ENCODE data around the gene PELI2. TPM values are rescaled to one million over a fixed set of nuclear protein-coding genes. Genes with fewer than 3 reads are reported as not detected.

Gene PELI2
- total and polyA plus RNA-seq, 11 donors: 0.80 to 5.2 (median 3.3) TPM

DNA sequence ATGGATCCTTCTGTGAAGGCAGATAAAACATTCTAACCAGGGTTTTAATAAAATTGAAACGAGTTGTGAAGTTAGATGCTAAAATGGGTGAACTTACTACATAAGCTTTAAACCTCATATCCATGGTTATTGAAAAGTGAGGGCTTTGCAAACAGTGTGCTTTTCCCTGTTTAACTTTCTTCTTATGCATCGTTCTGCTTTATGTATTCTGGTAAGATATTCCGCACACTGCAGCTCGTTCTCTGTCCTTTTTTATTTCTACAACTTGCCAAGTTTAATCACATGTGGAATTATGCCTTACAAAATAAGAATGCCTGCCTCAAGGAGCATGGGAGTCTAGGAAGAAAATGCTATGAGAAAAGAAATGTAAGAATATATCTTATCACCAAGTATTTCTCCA, 30.9 kb downstream of the PELI2 start:
- ATAC-seq (no peak), DNase-seq (no peak)
- no peaks in the 10 kb centered on the region for H3K36me3 ChIP-seq
- H3K27me3 ChIP-seq: no peaks in the 10 kb centered on the region
- no peaks in the 10 kb centered on the region for H3K9me3 ChIP-seq
- no peak overlapping the region for H3K4me3 ChIP-seq
- H3K4me1 ChIP-seq: peaks cover 0 to 24% (median 3%) of the 10 kb centered on the region in 12 donors
- intact Hi-C loops (cut with DNase I): no loop called here
- no peak overlapping the region for H3K27ac ChIP-seq
- TF ChIP-seq POLR2A (IDR thresholded peaks at IDR 0.05): no peak
- TF ChIP-seq, protein P1, sequence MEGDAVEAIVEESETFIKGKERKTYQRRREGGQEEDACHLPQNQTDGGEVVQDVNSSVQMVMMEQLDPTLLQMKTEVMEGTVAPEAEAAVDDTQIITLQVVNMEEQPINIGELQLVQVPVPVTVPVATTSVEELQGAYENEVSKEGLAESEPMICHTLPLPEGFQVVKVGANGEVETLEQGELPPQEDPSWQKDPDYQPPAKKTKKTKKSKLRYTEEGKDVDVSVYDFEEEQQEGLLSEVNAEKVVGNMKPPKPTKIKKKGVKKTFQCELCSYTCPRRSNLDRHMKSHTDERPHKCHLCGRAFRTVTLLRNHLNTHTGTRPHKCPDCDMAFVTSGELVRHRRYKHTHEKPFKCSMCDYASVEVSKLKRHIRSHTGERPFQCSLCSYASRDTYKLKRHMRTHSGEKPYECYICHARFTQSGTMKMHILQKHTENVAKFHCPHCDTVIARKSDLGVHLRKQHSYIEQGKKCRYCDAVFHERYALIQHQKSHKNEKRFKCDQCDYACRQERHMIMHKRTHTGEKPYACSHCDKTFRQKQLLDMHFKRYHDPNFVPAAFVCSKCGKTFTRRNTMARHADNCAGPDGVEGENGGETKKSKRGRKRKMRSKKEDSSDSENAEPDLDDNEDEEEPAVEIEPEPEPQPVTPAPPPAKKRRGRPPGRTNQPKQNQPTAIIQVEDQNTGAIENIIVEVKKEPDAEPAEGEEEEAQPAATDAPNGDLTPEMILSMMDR (IDR thresholded peaks at IDR 0.05): no peak
- WGBS, 4 donors: 70 to 75% (median 72%) methylated on average over 4 of the region's 4 CpGs

DNA sequence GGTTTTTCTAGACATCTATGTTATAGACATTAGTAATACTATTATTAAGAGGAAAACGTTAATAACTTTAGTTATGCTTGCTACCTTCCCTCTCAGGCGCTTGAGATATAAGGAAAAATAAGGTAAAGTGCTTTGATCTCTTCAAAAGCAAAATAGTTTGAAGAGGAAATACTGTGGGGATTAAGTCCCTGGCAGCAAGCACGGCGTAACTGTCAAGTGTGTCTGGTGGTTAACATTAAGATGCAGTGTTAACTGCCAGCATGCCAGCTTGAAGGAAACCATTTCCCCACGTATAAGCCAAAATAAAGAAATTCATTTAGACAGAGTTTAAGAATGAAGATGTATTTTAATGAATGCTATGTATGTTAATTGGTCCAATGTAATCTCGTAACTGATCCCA, 31.8 kb downstream of the PELI2 start:
- WGBS, 4 donors: 75 to 91% (median 85%) methylated on average over 6 of the region's 6 CpGs
- Histone ChIP-seq H3K4me3 (no peak overlapping the region), H3K9me3 (no peaks in the 10 kb centered on the region), H3K27me3 (no peaks in the 10 kb centered on the region), H3K27ac (no peak overlapping the region), H3K36me3 (no peaks in the 10 kb centered on the region), H3K4me1 (peaks cover 0 to 24% (median 3%) of the 10 kb centered on the region in 12 donors)
- no peak for DNase-seq
- intact Hi-C loops (cut with DNase I): no loop called here
- TF ChIP-seq, protein P1 (IDR thresholded peaks at IDR 0.05): no peak
- no peak for TF ChIP-seq POLR2A (IDR thresholded peaks at IDR 0.05)
- ATAC-seq: no peak

DNA sequence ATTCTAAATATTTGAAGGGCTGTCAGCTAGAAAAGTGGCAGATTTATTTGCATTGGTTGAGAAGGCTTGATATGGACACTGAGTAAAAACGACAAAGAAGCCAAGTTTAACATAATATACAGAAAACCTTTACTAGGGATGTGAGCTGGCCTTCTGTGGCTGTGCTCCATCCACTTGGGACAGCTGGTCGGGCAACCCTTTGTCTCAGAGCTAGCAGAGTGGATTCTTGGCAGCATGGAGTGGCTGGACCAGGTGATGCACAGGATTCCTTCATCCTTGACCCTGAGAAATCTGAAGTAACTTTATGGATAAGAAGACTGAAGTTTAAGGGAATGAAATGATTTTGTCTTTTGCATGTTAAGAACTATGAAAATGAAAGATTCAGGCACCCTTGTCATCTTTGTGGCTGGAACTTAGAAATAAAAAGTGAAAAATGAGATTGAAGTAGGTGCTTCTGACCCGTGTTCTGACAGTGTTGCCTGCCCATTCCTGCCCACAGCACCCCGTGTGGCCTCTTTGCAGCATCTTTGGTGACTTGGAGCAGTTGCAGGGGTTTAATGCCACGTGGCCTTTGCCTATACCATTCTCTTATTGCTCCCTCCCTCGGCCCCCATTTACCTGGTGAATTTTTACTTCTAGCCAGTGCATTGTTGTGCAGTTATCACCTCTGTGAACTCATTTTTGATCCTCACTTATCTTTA, 32.6 kb downstream of the PELI2 start:
- H3K36me3 ChIP-seq: no peaks in the 10 kb centered on the region
- DNase-seq (no peak), ATAC-seq (no peak)
- H3K4me3 ChIP-seq: no peak overlapping the region
- TF ChIP-seq POLR2A (IDR thresholded peaks at IDR 0.05): no peak
- TF ChIP-seq, protein P1 (IDR thresholded peaks at IDR 0.05): no peak
- intact Hi-C loops (cut with DNase I): no loop called here
- H3K27ac ChIP-seq: no peak overlapping the region
- no peaks in the 10 kb centered on the region for H3K27me3 ChIP-seq
- 69 to 85% (median 81%) methylated on average over 6 of the region's 6 CpGs for WGBS, 4 donors
- peaks cover 0 to 23% (median 1%) of the 10 kb centered on the region in 12 donors for H3K4me1 ChIP-seq
- H3K9me3 ChIP-seq: no peaks in the 10 kb centered on the region

DNA sequence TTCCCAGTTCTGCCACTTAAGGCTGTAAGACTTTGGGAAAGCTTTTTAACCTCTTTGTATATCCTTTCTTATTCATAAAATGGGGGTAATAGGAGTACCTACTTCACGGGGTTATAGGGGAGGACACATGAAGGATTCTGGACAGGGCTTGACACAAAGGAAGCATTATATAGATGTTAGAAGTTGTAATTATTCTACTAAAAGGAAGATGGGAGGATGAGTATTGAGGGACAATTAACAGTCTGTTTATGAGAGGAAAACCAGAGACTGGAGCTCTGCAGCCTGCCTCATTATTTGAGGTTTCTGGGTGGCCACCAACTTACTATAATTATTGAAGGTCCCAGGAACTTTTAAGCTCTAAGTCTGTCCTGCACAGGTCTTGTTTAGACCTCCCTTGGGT, 34.0 kb downstream of the PELI2 start:
- Histone ChIP-seq H3K4me1 (peaks cover 0 to 25% (median 1%) of the 10 kb centered on the region in 12 donors), H3K4me3 (no peak overlapping the region), H3K27ac (no peak overlapping the region), H3K9me3 (no peaks in the 10 kb centered on the region), H3K36me3 (no peaks in the 10 kb centered on the region), H3K27me3 (no peaks in the 10 kb centered on the region)
- ATAC-seq (no peak), DNase-seq (no peak)
- no peak for TF ChIP-seq POLR2A (IDR thresholded peaks at IDR 0.05)
- TF ChIP-seq, protein P1 (IDR thresholded peaks at IDR 0.05): no peak
- intact Hi-C loops (cut with DNase I): no loop called here
- WGBS, 4 donors: 91 to 95% (median 93%) methylated on average over 1 of the region's 1 CpG
